Measurements from ENCODE around the gene CACNA1I.

GRCh38 chr22:39631381-39632286, 61.1 kb downstream of the CACNA1I start:
- TF ChIP-seq, protein P1, sequence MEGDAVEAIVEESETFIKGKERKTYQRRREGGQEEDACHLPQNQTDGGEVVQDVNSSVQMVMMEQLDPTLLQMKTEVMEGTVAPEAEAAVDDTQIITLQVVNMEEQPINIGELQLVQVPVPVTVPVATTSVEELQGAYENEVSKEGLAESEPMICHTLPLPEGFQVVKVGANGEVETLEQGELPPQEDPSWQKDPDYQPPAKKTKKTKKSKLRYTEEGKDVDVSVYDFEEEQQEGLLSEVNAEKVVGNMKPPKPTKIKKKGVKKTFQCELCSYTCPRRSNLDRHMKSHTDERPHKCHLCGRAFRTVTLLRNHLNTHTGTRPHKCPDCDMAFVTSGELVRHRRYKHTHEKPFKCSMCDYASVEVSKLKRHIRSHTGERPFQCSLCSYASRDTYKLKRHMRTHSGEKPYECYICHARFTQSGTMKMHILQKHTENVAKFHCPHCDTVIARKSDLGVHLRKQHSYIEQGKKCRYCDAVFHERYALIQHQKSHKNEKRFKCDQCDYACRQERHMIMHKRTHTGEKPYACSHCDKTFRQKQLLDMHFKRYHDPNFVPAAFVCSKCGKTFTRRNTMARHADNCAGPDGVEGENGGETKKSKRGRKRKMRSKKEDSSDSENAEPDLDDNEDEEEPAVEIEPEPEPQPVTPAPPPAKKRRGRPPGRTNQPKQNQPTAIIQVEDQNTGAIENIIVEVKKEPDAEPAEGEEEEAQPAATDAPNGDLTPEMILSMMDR (IDR thresholded peaks at IDR 0.05): no peak
- TF ChIP-seq POLR2A (IDR thresholded peaks at IDR 0.05): no peak

Measured in body of pancreas (tissue), 4 donors.